K562 treated with DMSO at 1 percent for 48 hours (cell line): Measurements from ENCODE around the gene PTCRA. TPM values are rescaled to one million over a fixed set of nuclear protein-coding genes. Genes with fewer than 3 reads are reported as not detected.

ENCODE experiments used
- total RNA-seq: library from RNA; unstranded; fragments of 300-600 nt; gene quantifications from 2 replicates; pipeline ENCODE4 v1.2.3, GENCODE V29; 2022; ENCODE audit warnings: low replicate concordance; ENCODE audit errors: extremely low read depth

Gene PTCRA, protein sequence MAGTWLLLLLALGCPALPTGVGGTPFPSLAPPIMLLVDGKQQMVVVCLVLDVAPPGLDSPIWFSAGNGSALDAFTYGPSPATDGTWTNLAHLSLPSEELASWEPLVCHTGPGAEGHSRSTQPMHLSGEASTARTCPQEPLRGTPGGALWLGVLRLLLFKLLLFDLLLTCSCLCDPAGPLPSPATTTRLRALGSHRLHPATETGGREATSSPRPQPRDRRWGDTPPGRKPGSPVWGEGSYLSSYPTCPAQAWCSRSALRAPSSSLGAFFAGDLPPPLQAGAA
- total RNA-seq = not detected in 2 replicates

GRCh38 chr6:42915732-42916131, at the start of gene PTCRA:
Gene PTCRA, plus strand, starts transcription at chr6:42916053. Its CDS starts 17 bp downstream, at chr6:42916070.

DNA sequence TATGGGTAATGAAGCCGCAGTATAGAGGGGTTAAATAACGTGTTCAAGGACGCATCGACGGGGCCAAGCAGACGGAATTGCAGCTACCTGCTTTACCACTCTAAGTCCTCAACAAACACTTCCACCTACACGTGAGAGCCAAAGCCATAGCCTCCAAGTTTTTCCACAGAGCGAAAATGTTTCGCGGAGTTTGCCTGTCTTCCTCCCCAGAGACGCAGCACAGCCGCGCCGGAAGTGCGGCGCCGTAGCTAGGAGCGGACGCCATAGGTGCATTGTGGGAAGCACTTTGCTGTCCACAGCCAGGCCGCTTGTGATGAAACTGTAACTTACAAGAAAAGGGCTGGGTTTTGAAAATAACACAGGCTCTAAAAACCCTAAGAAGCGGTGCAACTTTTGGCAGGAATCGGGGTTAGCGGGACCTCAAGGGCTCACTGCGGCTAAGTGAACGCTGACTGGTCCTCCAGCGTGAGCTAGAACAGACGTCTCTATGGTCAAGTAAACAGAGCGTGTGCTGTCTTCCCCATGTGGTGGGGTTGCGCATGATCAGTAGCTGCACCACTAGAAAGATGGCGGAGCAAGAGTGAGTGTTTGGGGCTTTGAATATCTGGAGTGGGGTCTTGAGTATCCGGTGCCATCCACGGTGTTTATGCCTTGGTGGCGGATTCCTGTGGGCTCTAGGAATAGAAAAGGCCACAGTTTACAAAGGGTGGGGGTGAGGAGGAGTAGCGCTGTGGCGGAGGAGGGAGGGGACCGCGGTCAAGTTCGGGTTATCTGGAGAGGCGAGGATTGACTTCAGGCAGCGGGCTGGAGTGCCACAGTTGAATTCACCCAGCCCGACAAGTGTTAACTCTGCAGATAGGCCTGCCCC, 36.2 kb upstream of the PTCRA start, which contains the start of gene RPL7L1:
Gene RPL7L1 (plus strand): TSS at position 245 of the 868 bp plus-strand sequence. CDS start 295 bp downstream, at position 540.

GRCh38 chr6:42928986-42929820, 13.3 kb downstream of the PTCRA start, which contains the start of gene CNPY3:
Gene CNPY3, plus strand, starts transcription at chr6:42929480. Its CDS starts 91 bp downstream, at chr6:42929571.

DNA sequence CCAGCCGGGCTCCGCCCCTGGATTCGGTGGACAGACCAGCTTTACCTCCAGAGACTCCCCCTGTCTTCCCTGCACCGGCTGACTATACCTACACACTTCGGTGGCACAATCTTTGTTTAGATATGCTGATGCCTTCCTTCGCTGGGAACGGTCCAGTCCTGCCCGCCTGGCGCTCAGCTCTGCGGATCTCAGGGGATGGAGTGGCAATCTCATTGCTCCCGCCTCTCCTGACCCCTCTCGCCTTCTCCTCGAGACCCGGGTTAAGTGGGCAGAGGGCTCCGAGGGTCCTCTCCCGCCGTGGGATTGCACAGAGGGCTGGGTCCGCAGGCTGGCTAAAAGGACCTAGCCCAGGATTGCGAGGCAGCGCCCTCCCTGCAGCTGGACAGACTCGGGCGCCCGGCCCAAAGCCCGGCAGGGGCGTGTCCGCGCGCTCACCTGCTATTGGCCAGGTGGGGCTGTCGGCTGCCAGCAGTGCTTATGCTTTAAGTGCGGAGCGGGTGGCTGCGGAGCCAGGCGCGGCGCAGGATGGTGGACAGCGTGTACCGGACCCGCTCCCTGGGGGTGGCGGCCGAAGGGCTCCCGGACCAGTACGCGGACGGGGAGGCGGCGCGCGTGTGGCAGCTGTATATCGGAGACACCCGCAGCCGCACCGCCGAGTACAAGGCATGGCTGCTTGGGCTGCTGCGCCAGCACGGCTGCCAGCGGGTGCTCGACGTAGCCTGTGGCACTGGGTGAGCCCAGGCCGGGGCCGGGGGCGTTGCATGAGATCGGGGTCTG, 44.6 kb downstream of the PTCRA start, which contains the start of gene GNMT:
Gene GNMT (plus strand): TSS at position 512 of the 777 bp plus-strand sequence. CDS start 14 bp downstream, at position 526.

Other genes starting within 250 kb of the PTCRA start
- gene PRPH2, start 193.5 kb upstream of the PTCRA start, total RNA-seq = not detected in 2 replicates
- not detected in 2 replicates for gene TBCC, start 169.9 kb upstream of the PTCRA start, total RNA-seq
- not detected in 2 replicates for gene BICRAL, start 134.0 kb upstream of the PTCRA start, total RNA-seq
- gene RPL7L1, start 36.4 kb upstream of the PTCRA start, total RNA-seq = not detected in 2 replicates
- gene CNPY3, start 13.4 kb downstream of the PTCRA start, total RNA-seq = not detected in 2 replicates
- not detected in 2 replicates for gene GNMT, start 44.7 kb downstream of the PTCRA start, total RNA-seq
- gene PEX6, start 63.1 kb downstream of the PTCRA start, total RNA-seq = not detected in 2 replicates
- not detected in 2 replicates for gene PPP2R5D, start 68.5 kb downstream of the PTCRA start, total RNA-seq
- not detected in 2 replicates for gene MEA1, start 97.9 kb downstream of the PTCRA start, total RNA-seq
- gene KLHDC3, start 98.2 kb downstream of the PTCRA start, total RNA-seq = not detected in 2 replicates
- not detected in 2 replicates for gene RRP36, start 105.6 kb downstream of the PTCRA start, total RNA-seq
- gene CUL7, start 137.8 kb downstream of the PTCRA start, total RNA-seq = not detected in 2 replicates
- not detected in 2 replicates for gene MRPL2, start 143.4 kb downstream of the PTCRA start, total RNA-seq
- not detected in 2 replicates for gene KLC4, start 143.6 kb downstream of the PTCRA start, total RNA-seq
- 95.7 TPM in 1 of 2 replicates, not detected in the other for gene PTK7, start 160.3 kb downstream of the PTCRA start, total RNA-seq